Activated naive CD8-positive, alpha-beta T cell treated with anti-CD3 and anti-CD28 coated beads for 36 hours (primary cell): Measurements from ENCODE around the gene FLRT3. TPM values are rescaled to one million over a fixed set of nuclear protein-coding genes. Genes with fewer than 3 reads are reported as not detected.

Experiments
- DNase-seq: peaks from one replicate; pipeline ENCODE4 v3.0.0; 2021
- H3K27ac Mint-ChIP-seq: one replicate; pipeline ENCODE4 v1.8.0; 2022; ENCODE audit warnings: mild to moderate bottlenecking, moderate library complexity, mixed read lengths
- H3K27me3 Mint-ChIP-seq: one replicate; pipeline ENCODE4 v1.8.0; 2022; ENCODE audit warnings: mild to moderate bottlenecking, mixed read lengths
- H3K36me3 Mint-ChIP-seq: one replicate; pipeline ENCODE4 v1.8.0; 2021; ENCODE audit warnings: mild to moderate bottlenecking, mixed read lengths
- H3K4me1 Mint-ChIP-seq: one replicate; pipeline ENCODE4 v1.8.0; 2021; ENCODE audit warnings: mixed read lengths
- H3K4me3 Mint-ChIP-seq: one replicate; pipeline ENCODE4 v1.8.0; 2022; ENCODE audit warnings: mild to moderate bottlenecking, moderate library complexity, mixed read lengths
- H3K9me3 Mint-ChIP-seq: one replicate; pipeline ENCODE4 v1.8.0; 2022; ENCODE audit warnings: mixed read lengths
- total RNA-seq, 2 experiments: library from RNA; stranded (reverse); gene quantifications; one replicate each; pipeline ENCODE4 v1.2.3, GENCODE V29; 2021

The FLRT3 gene
- not detected for total RNA-seq

DNA sequence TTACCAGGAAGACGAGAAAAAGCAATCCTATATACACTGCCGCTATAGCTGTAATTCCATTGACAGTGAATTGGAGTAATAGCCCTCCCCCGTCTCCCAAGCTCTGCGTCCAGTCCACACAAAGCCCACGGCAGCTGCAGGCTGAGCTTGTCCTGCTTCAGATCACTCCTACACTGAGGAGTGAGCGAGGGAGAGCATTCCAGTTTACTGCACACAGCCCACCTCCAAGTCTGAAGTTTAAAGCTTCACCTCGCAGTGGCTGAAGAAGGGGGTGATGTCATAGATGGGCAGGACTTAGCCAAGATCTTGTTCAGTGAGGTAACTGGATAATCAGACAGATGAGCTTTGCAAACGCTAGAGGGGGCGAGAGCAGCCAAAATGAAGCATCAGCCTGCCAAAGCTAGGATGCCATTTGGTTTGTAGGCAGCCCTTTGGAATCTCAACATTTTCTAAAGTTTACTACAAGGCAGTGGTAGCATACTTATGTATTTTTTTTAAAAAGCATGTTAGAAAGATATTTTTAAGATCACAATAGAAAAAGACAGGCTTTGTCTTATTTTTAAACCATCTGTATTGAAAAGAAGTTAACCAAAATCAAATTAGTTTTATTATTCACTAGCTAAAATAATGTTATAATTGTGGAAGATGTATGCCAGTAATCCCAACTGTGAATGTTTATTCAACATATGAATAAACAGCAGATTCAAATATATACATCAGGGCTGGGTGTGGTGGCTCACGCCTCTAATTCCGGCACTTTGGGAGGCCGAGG lies at the start of gene FLRT3:
TSS of gene FLRT3 (minus strand) at position 213 of the 772 bp plus-strand sequence. CDS start 10,106 bp downstream, outside the sequence.
- Mint-ChIP-seq H3K27me3 (peaks cover 7% of the 10 kb centered on the region), H3K36me3 (no peaks in the 10 kb centered on the region), H3K9me3 (peaks cover 2% of the 10 kb centered on the region), H3K4me3 (no peak within 1 kb of the TSS), H3K4me1 (no peaks in the 10 kb centered on the region), H3K27ac (no peak within 1 kb of the TSS)
- DNase-seq = peak; percentile 2

DNA sequence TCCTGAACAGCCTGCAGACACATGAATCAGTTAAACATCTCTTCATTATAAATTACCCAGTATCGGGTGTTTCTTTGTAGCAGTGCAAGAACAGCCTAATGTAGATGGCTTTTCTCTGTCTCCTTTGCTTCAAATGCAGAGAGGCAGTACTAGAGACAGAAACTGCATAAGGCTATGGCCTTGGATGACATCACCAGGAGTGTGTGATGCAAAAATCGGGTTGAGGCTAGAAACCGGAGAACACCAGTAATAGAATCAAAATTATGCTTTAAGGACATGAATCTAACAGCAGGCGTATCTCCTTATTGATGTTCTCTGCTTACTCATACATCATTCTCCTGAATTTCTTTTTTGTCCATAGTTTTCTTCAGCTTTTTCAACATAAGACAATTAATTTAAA lies 49.3 kb upstream of the FLRT3 start:
- H3K27ac Mint-ChIP-seq = no peak overlapping the region
- H3K4me3 Mint-ChIP-seq = no peak overlapping the region
- no peaks in the 10 kb centered on the region for H3K27me3 Mint-ChIP-seq
- H3K4me1 Mint-ChIP-seq = no peaks in the 10 kb centered on the region
- H3K36me3 Mint-ChIP-seq = no peaks in the 10 kb centered on the region
- DNase-seq = no peak
- H3K9me3 Mint-ChIP-seq = peaks cover 8% of the 10 kb centered on the region

DNA sequence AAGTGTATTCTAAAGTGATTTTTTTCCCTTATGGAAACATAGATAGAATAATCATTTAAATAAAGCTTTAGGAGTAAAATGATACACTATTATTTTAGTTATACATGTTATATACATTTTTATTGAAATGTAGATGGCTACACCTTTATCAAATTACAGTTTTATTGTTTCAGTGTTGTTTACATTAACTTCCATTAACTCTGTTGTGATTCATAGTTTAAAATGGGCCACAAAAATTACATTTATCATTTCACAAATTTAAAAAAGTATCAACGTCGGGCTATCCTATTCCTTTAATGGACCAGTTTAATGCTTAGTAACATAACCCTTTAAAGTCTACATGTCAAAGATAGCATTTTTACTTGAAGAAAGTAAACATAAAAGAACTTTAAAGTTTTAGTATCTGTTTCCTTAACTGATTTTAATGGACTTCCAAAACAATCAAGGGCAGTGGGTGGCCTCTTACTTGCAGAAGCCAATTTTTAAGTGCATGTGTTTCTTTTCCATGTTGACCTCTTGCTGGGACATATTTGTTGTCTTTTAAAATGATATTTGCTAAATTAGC lies 47.8 kb upstream of the FLRT3 start:
- peaks cover 8% of the 10 kb centered on the region for H3K9me3 Mint-ChIP-seq
- no peaks in the 10 kb centered on the region for H3K36me3 Mint-ChIP-seq
- no peak for DNase-seq
- no peak overlapping the region for H3K4me3 Mint-ChIP-seq
- no peaks in the 10 kb centered on the region for H3K27me3 Mint-ChIP-seq
- no peaks in the 10 kb centered on the region for H3K4me1 Mint-ChIP-seq
- no peak overlapping the region for H3K27ac Mint-ChIP-seq

DNA sequence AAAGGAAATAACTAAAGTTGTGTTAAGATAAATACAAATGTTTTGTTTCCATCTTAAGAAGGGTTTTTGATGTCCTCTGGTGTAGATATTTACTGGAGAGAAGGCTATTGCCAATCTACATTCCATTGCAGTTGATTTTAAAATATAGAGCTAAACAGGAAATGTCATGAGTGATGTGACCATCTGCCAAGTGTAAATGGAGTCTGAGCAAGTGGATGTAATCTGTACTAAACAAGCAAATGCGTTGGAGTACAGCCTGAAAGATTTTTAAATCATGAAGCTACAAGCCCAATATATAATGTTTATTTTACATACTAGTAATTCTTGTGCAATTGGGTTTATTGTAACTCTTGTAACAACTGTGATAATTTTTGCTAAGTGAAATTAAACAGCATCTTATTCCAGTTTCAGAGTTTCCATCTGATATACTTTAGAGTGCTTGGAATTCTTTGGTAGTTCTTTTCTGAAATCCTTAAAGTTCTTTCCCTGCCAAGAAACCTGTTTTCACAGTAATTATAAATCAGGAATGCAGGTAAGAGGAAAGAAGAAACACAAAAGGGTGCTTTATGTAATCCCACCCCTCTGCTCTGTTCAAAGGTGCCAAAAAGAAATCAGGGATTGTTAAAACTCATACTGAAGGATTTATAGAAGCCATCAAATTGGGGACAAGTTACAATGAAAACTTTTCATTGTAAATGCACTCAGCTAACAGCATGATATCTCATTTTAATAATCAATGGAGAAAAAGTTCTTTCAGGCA lies 47.2 kb upstream of the FLRT3 start:
- no peak overlapping the region for H3K4me3 Mint-ChIP-seq
- no peaks in the 10 kb centered on the region for H3K4me1 Mint-ChIP-seq
- H3K9me3 Mint-ChIP-seq = peaks cover 4% of the 10 kb centered on the region
- H3K27ac Mint-ChIP-seq = no peak overlapping the region
- H3K27me3 Mint-ChIP-seq = no peaks in the 10 kb centered on the region
- no peak for DNase-seq
- no peaks in the 10 kb centered on the region for H3K36me3 Mint-ChIP-seq

DNA sequence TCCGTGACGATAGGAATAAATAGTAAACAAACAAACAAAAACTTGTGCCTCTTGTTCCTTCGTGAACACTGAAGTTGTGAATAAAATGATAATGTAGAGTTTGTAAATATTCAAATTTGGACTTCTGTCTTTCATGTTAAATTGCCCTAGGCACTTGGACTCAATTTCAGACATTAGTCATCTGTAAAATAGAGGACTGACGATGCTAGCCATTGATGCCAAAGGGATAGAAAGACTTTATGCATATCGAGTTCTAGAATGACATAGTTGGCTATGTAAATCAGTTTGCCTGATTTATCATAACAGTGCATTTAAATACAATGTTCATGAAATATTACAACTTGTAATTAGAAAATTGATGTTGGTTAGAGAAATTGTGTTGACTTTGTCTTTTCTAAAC lies 45.9 kb upstream of the FLRT3 start:
- H3K27me3 Mint-ChIP-seq = no peaks in the 10 kb centered on the region
- H3K36me3 Mint-ChIP-seq = no peaks in the 10 kb centered on the region
- H3K4me1 Mint-ChIP-seq = no peaks in the 10 kb centered on the region
- peaks cover 2% of the 10 kb centered on the region for H3K9me3 Mint-ChIP-seq
- no peak for DNase-seq
- H3K27ac Mint-ChIP-seq = no peak overlapping the region
- no peak overlapping the region for H3K4me3 Mint-ChIP-seq

DNA sequence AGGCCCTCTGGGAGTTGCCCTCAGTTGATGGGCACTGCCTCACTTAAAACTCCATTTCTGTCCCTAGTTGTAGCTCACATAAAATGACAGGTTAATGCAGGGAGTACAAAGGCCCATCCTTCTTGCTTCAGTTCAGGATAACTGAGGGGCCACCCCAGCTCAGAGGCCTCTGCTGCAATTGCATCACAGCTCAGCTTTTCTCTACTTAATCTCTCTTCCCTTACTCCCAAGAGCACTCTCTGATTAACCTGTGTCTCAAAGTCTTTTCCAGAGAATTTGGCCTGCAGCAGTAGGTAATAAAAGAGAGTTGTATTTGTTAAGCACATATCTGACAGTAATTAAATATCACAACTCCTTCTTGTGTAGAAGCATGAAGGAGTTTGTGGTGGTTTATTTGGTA lies 40.9 kb upstream of the FLRT3 start:
- Mint-ChIP-seq H3K36me3 (no peaks in the 10 kb centered on the region), H3K4me1 (no peaks in the 10 kb centered on the region), H3K27ac (no peak overlapping the region), H3K27me3 (no peaks in the 10 kb centered on the region), H3K4me3 (no peak overlapping the region), H3K9me3 (no peaks in the 10 kb centered on the region)
- DNase-seq = no peak

DNA sequence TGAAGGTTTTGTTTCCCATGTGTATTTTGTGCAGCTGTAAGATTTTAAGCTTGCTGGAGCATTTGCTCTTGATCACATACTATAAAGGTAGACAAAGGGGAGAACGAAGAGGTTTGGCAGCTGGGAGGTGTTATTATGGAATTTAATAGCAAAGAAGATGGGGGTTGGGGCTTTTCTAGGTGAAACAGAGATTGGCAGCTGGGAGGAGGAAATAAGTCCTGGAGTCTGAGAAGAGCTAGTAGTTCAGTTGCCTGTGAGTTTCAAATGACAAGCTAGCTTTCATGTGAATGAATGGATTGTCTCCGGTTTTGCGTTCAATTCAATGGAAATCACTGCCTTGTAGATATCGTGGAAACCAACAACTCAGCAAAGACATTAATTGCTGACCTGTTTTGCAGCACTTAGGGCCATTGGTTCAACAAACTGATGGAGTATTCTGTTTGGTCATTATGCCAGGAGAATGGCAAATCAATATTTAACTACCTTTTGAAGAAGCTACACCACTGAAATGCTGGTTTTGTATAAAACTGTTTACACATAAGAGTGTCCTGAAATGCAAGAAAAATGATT lies 38.1 kb upstream of the FLRT3 start:
- Mint-ChIP-seq H3K36me3 (no peaks in the 10 kb centered on the region), H3K4me1 (no peaks in the 10 kb centered on the region), H3K27ac (no peak overlapping the region), H3K9me3 (no peaks in the 10 kb centered on the region), H3K4me3 (no peak overlapping the region), H3K27me3 (no peaks in the 10 kb centered on the region)
- DNase-seq = no peak

DNA sequence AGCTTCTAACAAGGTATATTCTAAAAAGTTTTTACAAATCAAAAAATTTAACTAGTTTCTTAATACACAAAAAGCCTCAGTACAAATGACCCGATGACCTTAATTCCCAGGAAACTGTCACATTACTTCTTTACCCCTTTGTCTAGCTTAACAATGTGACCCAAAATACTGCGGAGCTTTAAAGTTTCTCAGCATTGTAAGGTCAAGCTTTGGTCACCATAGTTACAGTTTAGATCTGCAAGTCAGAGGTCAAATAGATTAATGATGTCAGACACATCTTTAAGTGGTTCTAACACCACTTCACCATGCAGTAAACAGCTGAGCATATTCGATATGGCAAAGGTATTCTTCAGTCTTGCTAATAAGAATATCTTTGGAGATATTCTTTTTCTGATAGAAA lies 36.8 kb upstream of the FLRT3 start:
- no peaks in the 10 kb centered on the region for H3K36me3 Mint-ChIP-seq
- DNase-seq = no peak
- no peak overlapping the region for H3K4me3 Mint-ChIP-seq
- no peaks in the 10 kb centered on the region for H3K9me3 Mint-ChIP-seq
- H3K27ac Mint-ChIP-seq = no peak overlapping the region
- H3K4me1 Mint-ChIP-seq = no peaks in the 10 kb centered on the region
- H3K27me3 Mint-ChIP-seq = no peaks in the 10 kb centered on the region

DNA sequence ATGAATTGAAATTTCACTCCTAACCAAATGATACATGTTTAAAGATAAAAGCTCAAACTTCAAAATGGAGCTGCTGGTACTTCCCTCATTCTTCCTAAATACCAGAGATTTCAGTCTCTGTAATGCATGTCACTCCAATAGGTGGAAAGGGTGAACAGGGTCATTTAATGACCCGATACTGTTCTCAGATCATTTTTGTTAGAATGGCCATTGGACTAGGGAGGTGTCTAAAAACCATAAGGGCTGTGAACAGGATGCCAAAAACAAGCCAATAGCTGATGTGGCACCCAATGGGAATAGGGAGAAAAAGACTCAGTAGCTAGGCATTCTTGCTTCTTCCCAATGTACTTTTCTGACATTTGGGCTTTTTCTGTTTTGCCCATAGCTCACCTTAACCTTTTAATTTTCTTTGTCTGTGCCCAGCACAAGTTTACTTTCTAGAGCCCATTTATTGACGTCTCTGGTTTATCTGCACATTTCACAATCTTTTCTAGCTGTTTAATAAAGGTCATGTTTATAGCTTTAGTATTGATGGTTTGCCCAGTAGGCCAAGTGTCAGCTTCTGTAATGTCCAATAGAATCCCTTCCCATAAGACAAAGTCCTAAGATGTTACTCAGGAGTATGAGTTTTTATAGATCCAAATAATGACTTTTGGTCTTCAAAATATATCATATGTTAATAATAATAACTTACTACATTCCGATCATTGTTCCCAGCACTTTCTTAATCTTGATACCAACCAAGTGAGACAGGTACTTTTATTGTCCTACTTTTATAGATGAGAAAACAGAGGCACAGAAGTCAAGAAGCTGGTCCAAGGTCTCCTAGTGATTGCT lies 24.3 kb upstream of the FLRT3 start:
- Mint-ChIP-seq H3K4me1 (no peaks in the 10 kb centered on the region), H3K27me3 (no peaks in the 10 kb centered on the region), H3K27ac (no peak overlapping the region), H3K4me3 (no peak overlapping the region), H3K36me3 (no peaks in the 10 kb centered on the region), H3K9me3 (peaks cover 5% of the 10 kb centered on the region)
- no peak for DNase-seq

DNA sequence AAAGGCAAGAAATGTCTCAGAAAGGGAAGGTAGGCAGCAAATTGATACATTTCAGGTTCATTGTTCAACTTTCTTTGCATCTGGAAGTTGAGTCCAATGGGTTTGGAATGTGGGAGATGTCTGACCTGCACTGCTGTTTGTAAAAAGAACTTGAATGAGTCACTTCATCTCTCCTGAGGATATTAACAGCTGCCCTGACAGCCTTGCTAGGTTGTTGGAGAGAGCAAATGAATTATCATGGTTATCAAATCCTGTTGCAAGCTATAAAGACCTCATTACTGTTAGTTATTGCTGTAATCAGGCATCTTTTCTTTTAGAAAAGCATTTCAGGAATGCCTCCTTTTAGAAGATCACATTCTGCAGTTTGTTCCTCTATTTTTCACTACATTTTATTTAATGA lies 23.0 kb upstream of the FLRT3 start:
- DNase-seq = no peak
- no peaks in the 10 kb centered on the region for H3K27me3 Mint-ChIP-seq
- no peaks in the 10 kb centered on the region for H3K4me1 Mint-ChIP-seq
- no peaks in the 10 kb centered on the region for H3K36me3 Mint-ChIP-seq
- no peak overlapping the region for H3K27ac Mint-ChIP-seq
- peaks cover 1% of the 10 kb centered on the region for H3K9me3 Mint-ChIP-seq
- H3K4me3 Mint-ChIP-seq = no peak overlapping the region

DNA sequence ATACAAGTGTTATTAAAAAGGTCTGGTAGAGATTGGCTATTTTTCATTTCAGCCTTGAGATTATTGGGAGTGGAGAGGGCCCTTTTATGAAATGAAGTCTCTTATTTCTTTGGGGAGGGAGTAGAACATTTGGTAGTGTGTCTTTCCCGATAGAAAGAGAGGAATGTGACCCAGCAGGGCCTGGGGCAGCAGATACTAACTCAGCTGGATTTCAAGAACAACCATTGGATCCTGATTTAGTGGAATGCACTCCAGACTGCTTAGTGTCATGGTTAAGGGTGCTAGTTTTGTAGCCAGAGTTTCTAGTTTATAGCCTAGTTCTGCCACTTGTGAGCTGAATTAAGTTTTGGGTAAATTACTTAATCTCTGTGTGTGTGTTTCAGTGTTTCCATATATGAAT lies 18.4 kb upstream of the FLRT3 start:
- peaks cover 3% of the 10 kb centered on the region for H3K9me3 Mint-ChIP-seq

DNA sequence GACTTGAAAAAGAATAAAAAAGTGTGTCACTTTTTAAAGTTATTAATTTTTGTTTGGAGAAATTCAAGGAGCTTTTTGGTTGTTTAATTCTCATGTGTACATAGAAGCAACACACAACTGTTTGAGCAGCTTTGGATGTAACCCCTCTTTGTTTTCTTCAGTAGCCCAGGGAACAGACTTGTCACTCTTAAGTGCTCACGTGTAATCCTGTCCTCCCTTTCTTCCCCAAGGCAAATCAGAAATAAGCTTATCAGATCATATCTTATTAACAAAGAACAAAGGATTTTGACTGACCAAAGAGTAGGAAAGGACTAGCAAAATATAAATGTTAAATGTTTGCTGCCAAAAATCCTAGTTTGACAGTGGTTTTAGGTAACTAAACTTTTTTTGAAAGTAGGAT lies 7.3 kb upstream of the FLRT3 start:
- DNase-seq = no peak
- Mint-ChIP-seq H3K4me1 (no peaks in the 10 kb centered on the region), H3K9me3 (peaks cover 5% of the 10 kb centered on the region), H3K27me3 (no peaks in the 10 kb centered on the region), H3K4me3 (no peak overlapping the region), H3K36me3 (no peaks in the 10 kb centered on the region), H3K27ac (no peak overlapping the region)

More for the DNA sequence above, 18.4 kb upstream of the FLRT3 start:
- H3K36me3 Mint-ChIP-seq = no peaks in the 10 kb centered on the region
- no peak overlapping the region for H3K4me3 Mint-ChIP-seq
- no peaks in the 10 kb centered on the region for H3K4me1 Mint-ChIP-seq
- DNase-seq = no peak
- no peak overlapping the region for H3K27ac Mint-ChIP-seq
- H3K27me3 Mint-ChIP-seq = no peaks in the 10 kb centered on the region

DNA sequence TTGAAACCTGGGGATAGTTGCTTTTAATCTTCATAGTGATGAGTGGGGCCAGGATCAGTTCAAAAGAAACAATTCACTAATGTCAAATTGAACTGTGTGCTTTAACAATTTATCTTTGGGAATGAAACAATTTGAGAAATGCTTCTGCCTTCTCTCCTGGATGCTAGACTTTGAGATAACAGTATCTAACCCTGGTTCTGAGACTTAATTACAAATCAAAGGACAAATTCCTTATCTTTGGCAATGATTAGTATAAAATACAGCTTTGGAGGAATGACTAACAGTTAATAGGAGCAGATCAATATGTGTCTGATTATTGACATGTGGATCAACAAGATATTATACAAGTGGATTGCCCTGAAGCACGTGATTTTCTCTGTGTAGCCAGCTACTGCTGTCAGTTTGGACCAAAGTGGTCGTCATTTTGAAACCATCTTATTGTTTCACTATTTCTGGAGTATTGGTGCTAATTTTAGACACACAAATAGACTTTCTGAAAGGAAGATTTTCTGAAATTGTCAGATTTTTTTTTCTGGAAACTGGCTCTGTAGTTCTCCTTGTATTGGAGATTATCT lies 6.2 kb upstream of the FLRT3 start:
- Mint-ChIP-seq H3K36me3 (no peaks in the 10 kb centered on the region), H3K4me1 (no peaks in the 10 kb centered on the region), H3K4me3 (no peak overlapping the region), H3K27ac (no peak overlapping the region), H3K9me3 (peaks cover 5% of the 10 kb centered on the region), H3K27me3 (no peaks in the 10 kb centered on the region)
- DNase-seq = no peak

DNA sequence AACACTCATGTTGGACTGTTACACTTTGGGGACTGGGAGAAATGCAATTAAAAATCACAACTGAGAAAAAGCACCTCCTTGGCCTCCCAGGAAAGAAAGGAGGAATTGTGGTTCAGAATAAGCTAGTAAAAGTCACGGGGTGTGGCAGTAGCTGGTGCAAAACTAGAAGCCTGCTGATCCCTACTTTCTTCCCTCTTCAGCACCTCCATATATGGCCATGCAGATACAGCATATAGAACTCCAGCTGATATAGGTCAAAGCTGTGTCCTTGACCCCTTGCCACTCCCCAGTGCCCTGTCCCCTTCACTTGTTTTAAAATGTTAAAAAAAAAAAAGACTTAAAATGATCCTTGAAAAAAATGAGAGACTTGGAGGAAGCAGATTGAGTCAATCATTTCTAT lies 5.5 kb upstream of the FLRT3 start:
- DNase-seq = no peak
- Mint-ChIP-seq H3K9me3 (peaks cover 5% of the 10 kb centered on the region), H3K4me3 (no peak overlapping the region), H3K27me3 (no peaks in the 10 kb centered on the region), H3K36me3 (no peaks in the 10 kb centered on the region), H3K27ac (no peak overlapping the region), H3K4me1 (no peaks in the 10 kb centered on the region)
